Thyroid gland (tissue), 4 donors: ENCODE data around the gene PPP3R1. TPM values are rescaled to one million over a fixed set of nuclear protein-coding genes. Genes with fewer than 3 reads are reported as not detected.

Experiments used
- DNase-seq, 2 donors: peaks; one replicate each; pipeline ENCODE4 v3.0.0-alpha.2; 2019
- H3K27ac ChIP-seq, 3 donors: fragments of 200-600 bp; sonication (generic); 1 replicate in 2 of 3; 2 replicates in 1 of 3; pipeline ENCODE4 v1.5.1; 2016 to 2019; ENCODE audit warnings: mild to moderate bottlenecking in 1 of 3, moderate library complexity in 1 of 3
- H3K27me3 ChIP-seq: fragments of 200-600 bp; sonication (generic); one replicate; pipeline ENCODE4 v1.5.1; 2019
- H3K36me3 ChIP-seq, 2 donors: fragments of 200-600 bp; sonication (generic); one replicate each; pipeline ENCODE4 v1.5.1; 2016 to 2019
- H3K4me1 ChIP-seq, 2 donors: fragments of 200-600 bp; sonication (generic); one replicate each; pipeline ENCODE4 v1.5.1; 2017 to 2019
- H3K4me3 ChIP-seq, 3 donors: fragments of 200-600 bp; sonication (generic); replicated peaks in 1 of 3; 1 replicate in 2 of 3; 2 replicates in 1 of 3; pipeline ENCODE4 v1.5.1; 2016; ENCODE audit warnings: mild to moderate bottlenecking in 1 of 3
- H3K9me3 ChIP-seq: fragments of 200-600 bp; sonication (generic); one replicate; pipeline ENCODE4 v1.5.1; 2017
- POLR2A ChIP-seq, 2 donors: fragments of 450-650 bp; IDR thresholded peaks; one replicate each; pipeline ENCODE4 v1.6.1; 2017; ENCODE audit warnings: antibody characterized with exemption in 2 of 2, mild to moderate bottlenecking in 2 of 2, moderate library complexity in 1 of 2
- WGBS, 2 donors: methylation state at CpG; one replicate each; pipeline ENCODE4 v1.1.5; 2017; 5-methylcytosine and 5-hydroxymethylcytosine counted together
- intact Hi-C: fragments of 100-400 bp; cut with DNase I; formaldehyde crosslinking; loops from one replicate; pipeline ENCODE4 v1.15.1; 2023
- total RNA-seq, 4 donors: library from RNA; depleted of rRNA; stranded (reverse); fragments of >200 nt; gene quantifications; one replicate each; pipeline ENCODE4 v1.2.3, GENCODE V29; 2016
- TF ChIP-seq, protein P1 (sequence below), 6 experiments: fragments of 200-600 bp in 3 of 6; fragments of 450-650 bp in 3 of 6; sonication (generic) in 3 of 6; IDR thresholded peaks; one replicate each; pipeline ENCODE4 v1.5.1; 2016 to 2019; ENCODE audit warnings: antibody characterized with exemption in 6 of 6, mild to moderate bottlenecking in 2 of 6, inconsistent platforms in 1 of 6, moderate library complexity in 1 of 6

The PPP3R1 gene, protein sequence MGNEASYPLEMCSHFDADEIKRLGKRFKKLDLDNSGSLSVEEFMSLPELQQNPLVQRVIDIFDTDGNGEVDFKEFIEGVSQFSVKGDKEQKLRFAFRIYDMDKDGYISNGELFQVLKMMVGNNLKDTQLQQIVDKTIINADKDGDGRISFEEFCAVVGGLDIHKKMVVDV
- total RNA-seq = 10 to 100 TPM; 29.4 to 35.1 (median 31.4) TPM

DNA sequence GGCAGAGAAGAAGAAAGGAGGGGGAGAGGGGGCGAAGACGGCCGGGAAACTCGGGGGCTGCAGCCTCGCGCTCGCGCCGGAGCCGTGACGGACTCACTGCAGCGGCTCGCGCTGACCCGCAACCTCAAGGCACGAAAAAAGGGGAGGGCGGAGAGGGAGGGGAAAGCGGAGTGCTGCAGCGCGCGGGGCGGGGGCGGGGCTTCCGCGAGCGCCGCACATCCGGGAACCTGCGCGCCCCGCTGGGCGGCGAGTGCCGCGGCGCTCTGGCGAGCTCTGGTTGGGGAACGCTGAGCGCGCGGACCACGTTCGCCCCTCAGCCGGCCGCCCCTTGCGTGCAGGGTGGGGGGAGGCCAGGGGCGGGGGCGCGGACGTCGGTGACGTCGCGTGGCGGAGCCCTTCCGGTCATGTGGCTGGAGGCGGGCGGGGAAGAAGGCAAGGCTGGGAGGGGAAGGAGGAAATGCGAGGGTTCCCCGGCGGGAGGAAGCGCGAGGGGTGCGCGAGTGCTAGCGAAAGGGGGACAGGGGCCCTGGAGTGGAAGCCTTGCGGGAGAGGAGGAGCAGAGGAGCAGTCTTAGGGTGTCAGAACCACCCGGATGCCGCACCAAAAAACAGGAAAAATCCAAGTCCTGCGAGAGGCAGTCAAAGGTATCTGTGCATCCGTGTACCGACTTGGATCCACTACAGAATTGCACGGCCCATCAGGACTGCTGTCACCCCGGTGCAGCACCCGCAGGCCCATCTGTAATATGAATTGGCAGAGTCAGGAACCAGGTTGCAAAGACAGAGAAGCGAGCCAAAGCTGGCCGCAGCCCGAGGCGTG is at the start of gene PPP3R1:
TSS of gene PPP3R1 (minus strand) at position 133 of the 819 bp plus-strand sequence. CDS start 405 bp downstream, outside the sequence.
- H3K36me3 ChIP-seq = no peaks in the 10 kb centered on the region
- peak; percentile 95 for DNase-seq
- peaks cover 24 to 26% of the 10 kb centered on the region in 2 donors for H3K4me1 ChIP-seq
- H3K27ac ChIP-seq = peak within 1 kb of the TSS; percentile 89 to 95 (median 95)
- 0 to 1% methylated on average over 41 to 61 of the region's 79 CpGs for WGBS, 2 donors
- intact Hi-C loops = loop anchor here (5.0 kb wide), 1 partner anchor 95 kb away; the partner anchor contains the start of gene PNO1
- TF ChIP-seq, protein P1, sequence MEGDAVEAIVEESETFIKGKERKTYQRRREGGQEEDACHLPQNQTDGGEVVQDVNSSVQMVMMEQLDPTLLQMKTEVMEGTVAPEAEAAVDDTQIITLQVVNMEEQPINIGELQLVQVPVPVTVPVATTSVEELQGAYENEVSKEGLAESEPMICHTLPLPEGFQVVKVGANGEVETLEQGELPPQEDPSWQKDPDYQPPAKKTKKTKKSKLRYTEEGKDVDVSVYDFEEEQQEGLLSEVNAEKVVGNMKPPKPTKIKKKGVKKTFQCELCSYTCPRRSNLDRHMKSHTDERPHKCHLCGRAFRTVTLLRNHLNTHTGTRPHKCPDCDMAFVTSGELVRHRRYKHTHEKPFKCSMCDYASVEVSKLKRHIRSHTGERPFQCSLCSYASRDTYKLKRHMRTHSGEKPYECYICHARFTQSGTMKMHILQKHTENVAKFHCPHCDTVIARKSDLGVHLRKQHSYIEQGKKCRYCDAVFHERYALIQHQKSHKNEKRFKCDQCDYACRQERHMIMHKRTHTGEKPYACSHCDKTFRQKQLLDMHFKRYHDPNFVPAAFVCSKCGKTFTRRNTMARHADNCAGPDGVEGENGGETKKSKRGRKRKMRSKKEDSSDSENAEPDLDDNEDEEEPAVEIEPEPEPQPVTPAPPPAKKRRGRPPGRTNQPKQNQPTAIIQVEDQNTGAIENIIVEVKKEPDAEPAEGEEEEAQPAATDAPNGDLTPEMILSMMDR (IDR thresholded peaks at IDR 0.05) = no peak
- TF ChIP-seq POLR2A (IDR thresholded peaks at IDR 0.05) = peak; percentile 77 to 88
- H3K27me3 ChIP-seq = no peaks in the 10 kb centered on the region
- no peaks in the 10 kb centered on the region for H3K9me3 ChIP-seq
- H3K4me3 ChIP-seq = peak within 1 kb of the TSS; percentile 37 to 90 (median 72)

DNA sequence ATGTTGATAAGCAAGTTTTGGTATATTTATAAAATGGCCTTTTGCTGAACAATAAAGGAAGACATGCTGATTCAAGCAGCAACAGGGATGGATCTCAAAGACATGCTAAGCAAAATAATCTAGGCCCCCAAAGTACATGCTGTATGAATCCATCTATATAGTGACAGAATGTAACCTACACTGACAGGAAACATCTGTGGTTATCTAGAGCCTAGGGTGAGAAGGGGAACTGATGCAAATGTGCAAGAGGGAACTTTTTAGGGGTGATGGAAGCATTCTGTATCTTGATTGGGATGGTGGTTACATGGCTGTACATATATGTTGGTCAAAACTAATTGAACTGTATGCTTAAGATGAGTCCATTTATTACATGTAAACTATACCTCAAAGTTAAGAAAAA is 43.2 kb upstream of the PPP3R1 start:
- H3K4me3 ChIP-seq = no peak overlapping the region
- no peaks in the 10 kb centered on the region for H3K4me1 ChIP-seq
- intact Hi-C loops = no loop called here
- no peaks in the 10 kb centered on the region for H3K36me3 ChIP-seq
- H3K9me3 ChIP-seq = no peaks in the 10 kb centered on the region
- no peak overlapping the region for H3K27ac ChIP-seq
- H3K27me3 ChIP-seq = no peaks in the 10 kb centered on the region
- no peak for TF ChIP-seq POLR2A (IDR thresholded peaks at IDR 0.05)
- TF ChIP-seq, protein P1 (IDR thresholded peaks at IDR 0.05) = no peak
- no peak for DNase-seq

DNA sequence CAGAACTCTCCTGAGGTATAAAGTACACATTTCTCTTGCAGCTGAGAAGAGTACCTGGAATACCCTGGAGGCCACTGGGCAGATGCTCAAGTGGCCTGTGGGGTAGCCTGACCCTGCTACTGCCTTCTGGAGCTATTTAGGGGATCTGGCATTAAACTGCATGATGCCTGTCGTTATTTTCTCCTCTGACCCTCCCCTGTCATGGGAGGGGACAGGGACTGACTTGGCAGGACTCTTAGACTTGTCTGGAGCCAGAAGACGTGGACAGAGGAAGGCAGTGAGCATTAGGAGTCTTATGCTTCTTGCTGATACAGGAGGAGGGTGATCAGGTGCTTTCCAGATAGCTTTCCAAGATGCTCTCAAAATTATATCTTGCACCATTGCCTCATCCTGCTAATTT is 42.6 kb upstream of the PPP3R1 start:
- no peak for DNase-seq
- WGBS, 2 donors = 56 to 60% methylated on average over 2 of the region's 2 CpGs
- intact Hi-C loops = no loop called here
- no peaks in the 10 kb centered on the region for H3K9me3 ChIP-seq
- H3K36me3 ChIP-seq = no peaks in the 10 kb centered on the region
- no peaks in the 10 kb centered on the region for H3K27me3 ChIP-seq
- no peak for TF ChIP-seq POLR2A (IDR thresholded peaks at IDR 0.05)
- TF ChIP-seq, protein P1 (IDR thresholded peaks at IDR 0.05) = no peak
- H3K4me1 ChIP-seq = no peaks in the 10 kb centered on the region
- H3K4me3 ChIP-seq = no peak overlapping the region
- no peak overlapping the region for H3K27ac ChIP-seq

DNA sequence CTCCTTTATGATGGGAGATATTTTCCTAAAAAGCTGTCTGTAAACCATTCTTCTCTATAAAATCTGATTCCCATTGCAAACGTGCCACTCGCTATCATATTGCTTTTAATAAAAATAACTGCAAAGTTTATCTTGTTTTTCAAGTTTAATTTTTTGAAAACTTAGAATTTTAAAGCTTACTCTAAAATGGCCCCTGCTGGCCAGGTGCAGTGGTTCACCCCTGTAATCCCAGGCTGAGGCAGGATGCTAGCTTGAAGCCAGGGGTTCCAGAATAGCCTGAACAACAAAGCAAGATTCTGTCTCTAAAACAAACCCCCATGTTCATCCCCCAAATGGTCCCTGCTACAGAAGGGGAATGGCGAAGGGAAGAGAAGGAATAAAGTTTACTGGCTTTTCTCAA is 41.9 kb upstream of the PPP3R1 start:
- intact Hi-C loops = no loop called here
- WGBS, 2 donors = 86 to 92% methylated on average over 3 of the region's 3 CpGs
- no peak overlapping the region for H3K4me3 ChIP-seq
- no peaks in the 10 kb centered on the region for H3K9me3 ChIP-seq
- no peak overlapping the region for H3K27ac ChIP-seq
- no peak for TF ChIP-seq POLR2A (IDR thresholded peaks at IDR 0.05)
- TF ChIP-seq, protein P1 (IDR thresholded peaks at IDR 0.05) = no peak
- H3K4me1 ChIP-seq = no peaks in the 10 kb centered on the region
- H3K27me3 ChIP-seq = no peaks in the 10 kb centered on the region
- no peaks in the 10 kb centered on the region for H3K36me3 ChIP-seq
- DNase-seq = no peak

DNA sequence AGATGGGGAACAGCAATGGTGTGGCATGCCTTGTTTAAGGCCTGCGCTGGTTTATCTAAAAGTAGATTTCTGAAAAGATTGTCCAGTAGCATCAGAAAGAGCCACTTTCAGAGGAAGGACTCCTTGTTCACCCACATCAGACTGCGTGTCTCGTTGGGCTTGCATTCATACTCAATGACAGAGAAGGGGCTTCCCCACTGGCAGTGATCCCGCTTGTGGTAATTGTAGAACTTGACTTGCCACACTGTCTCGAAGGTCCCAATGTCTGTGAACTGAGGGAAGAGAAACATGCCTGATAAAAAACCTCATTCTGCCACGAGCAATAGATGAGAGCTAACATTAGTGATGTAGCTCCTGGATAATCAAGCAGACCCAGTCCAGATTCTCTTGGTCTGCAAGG is 41.4 kb upstream of the PPP3R1 start:
- Histone ChIP-seq H3K27me3 (no peaks in the 10 kb centered on the region), H3K4me1 (no peaks in the 10 kb centered on the region), H3K9me3 (no peaks in the 10 kb centered on the region), H3K36me3 (no peaks in the 10 kb centered on the region), H3K27ac (no peak overlapping the region), H3K4me3 (no peak overlapping the region)
- TF ChIP-seq, protein P1 (IDR thresholded peaks at IDR 0.05) = no peak
- TF ChIP-seq POLR2A (IDR thresholded peaks at IDR 0.05) = no peak
- 82 to 87% methylated on average over 6 of the region's 6 CpGs for WGBS, 2 donors
- intact Hi-C loops = no loop called here
- no peak for DNase-seq
